NK-92 treated with Interleukin-12 subunit alpha and Interleukin-12 subunit beta, amount 100 ng/mL, for 24 hours (cell line): ENCODE measurements around the gene CCDC169.
A peak's percentile ranks its signal among the peaks of the same experiment; 100 is the strongest.
"Not testable (repeated sequence)": the region's sequence is repeated elsewhere in the genome, so short reads cannot be mapped to it uniquely, and the experiment has no call there.

Experiments used
- DNase-seq: peaks from one replicate; lab custom pipeline; 2025; lab: John Stamatoyannopoulos, UW

CCDC169 gene

GRCh38 chr13:36313047-36313969, 15.7 kb upstream of the CCDC169 start:
- DNase-seq: no peak

- DNase-seq: peak; percentile 60
These were observed 12.9 kb upstream of the CCDC169 start for GRCh38 chr13:36310417-36311108.

- no peak for DNase-seq
These were observed 4.7 kb upstream of the CCDC169 start for GRCh38 chr13:36302289-36302688.

GRCh38 chr13:36299469-36299868, 1.9 kb upstream of the CCDC169 start:
- not testable (repeated sequence) for DNase-seq

- no peak for DNase-seq
These were observed 988 bp upstream of the CCDC169 start for GRCh38 chr13:36298535-36299068.

- no peak for DNase-seq
These were observed 3.5 kb downstream of the CCDC169 start for GRCh38 chr13:36294096-36294495.

GRCh38 chr13:36293497-36293896, 4.1 kb downstream of the CCDC169 start:
- DNase-seq: no peak

GRCh38 chr13:36288794-36289391, 8.7 kb downstream of the CCDC169 start:
- DNase-seq: no peak

- DNase-seq: no peak
These were observed 11.6 kb downstream of the CCDC169 start for GRCh38 chr13:36286006-36286405.

GRCh38 chr13:36282821-36283432, 14.7 kb downstream of the CCDC169 start:
- DNase-seq: no peak

GRCh38 chr13:36275190-36276002, 22.2 kb downstream of the CCDC169 start:
- no peak for DNase-seq

- DNase-seq: no peak
These were observed 24.2 kb downstream of the CCDC169 start for GRCh38 chr13:36273431-36273830.

- no peak for DNase-seq
These were observed 35.6 kb downstream of the CCDC169 start for GRCh38 chr13:36261976-36262375.

- DNase-seq: no peak
These were observed 36.6 kb downstream of the CCDC169 start for GRCh38 chr13:36261011-36261410.

- DNase-seq: no peak
These were observed 38.1 kb downstream of the CCDC169 start for GRCh38 chr13:36259361-36260137.

GRCh38 chr13:36258831-36259230, 38.8 kb downstream of the CCDC169 start:
- DNase-seq: no peak

GRCh38 chr13:36251526-36251925, 46.1 kb downstream of the CCDC169 start:
- no peak for DNase-seq

GRCh38 chr13:36251017-36251416, 46.6 kb downstream of the CCDC169 start:
- no peak for DNase-seq

- no peak for DNase-seq
These were observed 48.9 kb downstream of the CCDC169 start for GRCh38 chr13:36248700-36249099.

GRCh38 chr13:36244990-36245389, 52.6 kb downstream of the CCDC169 start:
- no peak for DNase-seq
